Breast epithelium (tissue), 4 donors: ENCODE data around the gene KRT26. TPM values are rescaled to one million over a fixed set of nuclear protein-coding genes. Genes with fewer than 3 reads are reported as not detected.
A peak's percentile ranks its signal among the peaks of the same experiment; 100 is the strongest.

ENCODE experiments used
- DNase-seq, 2 donors: peaks; one replicate each; pipeline ENCODE4 v3.0.0-alpha.2; 2019; ENCODE audit warnings: low spot score in 2 of 2
- H3K27ac ChIP-seq, 2 donors: fragments of 200-600 bp; sonication (generic) in 1 of 2; one replicate each; pipeline ENCODE4 v1.5.1; 2016 to 2019; ENCODE audit warnings: mild to moderate bottlenecking in 1 of 2
- H3K27me3 ChIP-seq, 2 donors: fragments of 200-600 bp; sonication (generic) in 1 of 2; one replicate each; pipeline versions ENCODE4 v1.5.1 to v1.6.0; 2017 to 2019; ENCODE audit warnings: control low read depth in 1 of 2, mild to moderate bottlenecking in 1 of 2
- H3K36me3 ChIP-seq: fragments of 200-600 bp; one replicate; pipeline ENCODE4 v1.5.1; 2019
- H3K4me1 ChIP-seq, 2 donors: fragments of 200-600 bp; sonication (generic); one replicate each; pipeline ENCODE4 v1.5.1; 2016 to 2019; ENCODE audit warnings: control low read depth in 1 of 2
- H3K4me3 ChIP-seq, 3 donors: fragments of 200-600 bp; sonication (generic); 1 replicate in 2 of 3; 2 replicates in 1 of 3; pipeline ENCODE4 v1.5.1; 2016 to 2019; ENCODE audit warnings: mild to moderate bottlenecking in 3 of 3, moderate library complexity in 2 of 3
- H3K9me3 ChIP-seq, 2 donors: fragments of 200-600 bp; sonication (generic) in 1 of 2; one replicate each; pipeline ENCODE4 v1.5.1; 2016 to 2019; ENCODE audit warnings: control low read depth in 1 of 2
- CTCF ChIP-seq, 3 donors: fragments of 450-650 bp; IDR thresholded peaks; one replicate each; pipeline ENCODE4 v1.5.1; 2016 to 2017; ENCODE audit warnings: antibody characterized with exemption in 3 of 3, mild to moderate bottlenecking in 3 of 3, moderate library complexity in 3 of 3
- POLR2A ChIP-seq: fragments of 450-650 bp; IDR thresholded peaks from one replicate; pipeline ENCODE4 v1.6.1; 2016; ENCODE audit warnings: antibody characterized with exemption, mild to moderate bottlenecking, moderate library complexity
- POLR2AphosphoS5 ChIP-seq, 3 donors: sonication (generic); formaldehyde crosslinking; IDR thresholded peaks; one replicate each; pipeline ENCODE4 v1.6.1; 2017; ENCODE audit warnings: antibody characterized with exemption in 3 of 3
- intact Hi-C: fragments of 100-400 bp; cut with DNase I; formaldehyde crosslinking; loops from one replicate; pipeline ENCODE4 v1.15.1; 2023; ENCODE audit warnings: low total_unique reads
- total RNA-seq, 3 donors: library from RNA; depleted of rRNA; stranded (reverse); fragments of >200 nt; gene quantifications; one replicate each; pipeline ENCODE4 v1.1.0, GENCODE V29; 2016

KRT26 gene
- total RNA-seq, 3 donors from 2014 or later = not detected

GRCh38 chr17:40727447-40728231 is 44.4 kb downstream of the KRT26 start:
- H3K4me1 ChIP-seq = no peaks in the 10 kb centered on the region
- H3K4me3 ChIP-seq = no peak overlapping the region
- TF ChIP-seq POLR2AphosphoS5 (IDR thresholded peaks at IDR 0.05) = no peak
- no peak for TF ChIP-seq CTCF (IDR thresholded peaks at IDR 0.05)
- TF ChIP-seq POLR2A = no peak
- no peaks in the 10 kb centered on the region for H3K9me3 ChIP-seq
- no peak for DNase-seq
- H3K27ac ChIP-seq = no peak overlapping the region
- H3K36me3 ChIP-seq = no peaks in the 10 kb centered on the region
- H3K27me3 ChIP-seq = no peaks in the 10 kb centered on the region
- intact Hi-C loops = no loop called here

- no peaks in the 10 kb centered on the region for H3K27me3 ChIP-seq
- no peak overlapping the region for H3K4me3 ChIP-seq
- H3K4me1 ChIP-seq = no peaks in the 10 kb centered on the region
- no peaks in the 10 kb centered on the region for H3K36me3 ChIP-seq
- no peaks in the 10 kb centered on the region for H3K9me3 ChIP-seq
- intact Hi-C loops = no loop called here
- no peak for TF ChIP-seq POLR2A
- peak in 2 of 3 donors; percentile 10 to 21 for TF ChIP-seq CTCF (IDR thresholded peaks at IDR 0.05)
- no peak for TF ChIP-seq POLR2AphosphoS5 (IDR thresholded peaks at IDR 0.05)
- no peak overlapping the region for H3K27ac ChIP-seq
- DNase-seq = no peak
Measured at GRCh38 chr17:40726919-40727318, 45.1 kb downstream of the KRT26 start.

- DNase-seq = no peak
- intact Hi-C loops = no loop called here
- no peak for TF ChIP-seq POLR2AphosphoS5 (IDR thresholded peaks at IDR 0.05)
- no peak for TF ChIP-seq CTCF (IDR thresholded peaks at IDR 0.05)
- no peak for TF ChIP-seq POLR2A
- Histone ChIP-seq H3K4me1 (no peaks in the 10 kb centered on the region), H3K27me3 (no peaks in the 10 kb centered on the region), H3K27ac (no peak overlapping the region), H3K9me3 (no peaks in the 10 kb centered on the region), H3K4me3 (no peak overlapping the region), H3K36me3 (no peaks in the 10 kb centered on the region)
Measured at GRCh38 chr17:40724656-40725055, 47.3 kb downstream of the KRT26 start.

GRCh38 chr17:40722241-40722640 is 49.8 kb downstream of the KRT26 start:
- Histone ChIP-seq H3K4me1 (no peaks in the 10 kb centered on the region), H3K9me3 (no peaks in the 10 kb centered on the region), H3K27me3 (no peaks in the 10 kb centered on the region), H3K36me3 (no peaks in the 10 kb centered on the region), H3K4me3 (no peak overlapping the region), H3K27ac (no peak overlapping the region)
- intact Hi-C loops = no loop called here
- TF ChIP-seq POLR2A (no peak), CTCF (IDR thresholded peaks at IDR 0.05) (no peak), POLR2AphosphoS5 (IDR thresholded peaks at IDR 0.05) (no peak)
- no peak for DNase-seq

- Histone ChIP-seq H3K27ac (no peak overlapping the region), H3K9me3 (no peaks in the 10 kb centered on the region), H3K4me3 (no peak overlapping the region), H3K27me3 (no peaks in the 10 kb centered on the region), H3K36me3 (no peaks in the 10 kb centered on the region), H3K4me1 (no peaks in the 10 kb centered on the region)
- DNase-seq = no peak
- TF ChIP-seq POLR2AphosphoS5 (IDR thresholded peaks at IDR 0.05) (no peak), CTCF (IDR thresholded peaks at IDR 0.05) (no peak), POLR2A (no peak)
- intact Hi-C loops = no loop called here
Measured at GRCh38 chr17:40720899-40721298, 51.1 kb downstream of the KRT26 start.
